Measurements from ENCODE around the gene CDH8. TPM values are rescaled to one million over a fixed set of nuclear protein-coding genes. Genes with fewer than 3 reads are reported as not detected.

The CDH8 gene, protein sequence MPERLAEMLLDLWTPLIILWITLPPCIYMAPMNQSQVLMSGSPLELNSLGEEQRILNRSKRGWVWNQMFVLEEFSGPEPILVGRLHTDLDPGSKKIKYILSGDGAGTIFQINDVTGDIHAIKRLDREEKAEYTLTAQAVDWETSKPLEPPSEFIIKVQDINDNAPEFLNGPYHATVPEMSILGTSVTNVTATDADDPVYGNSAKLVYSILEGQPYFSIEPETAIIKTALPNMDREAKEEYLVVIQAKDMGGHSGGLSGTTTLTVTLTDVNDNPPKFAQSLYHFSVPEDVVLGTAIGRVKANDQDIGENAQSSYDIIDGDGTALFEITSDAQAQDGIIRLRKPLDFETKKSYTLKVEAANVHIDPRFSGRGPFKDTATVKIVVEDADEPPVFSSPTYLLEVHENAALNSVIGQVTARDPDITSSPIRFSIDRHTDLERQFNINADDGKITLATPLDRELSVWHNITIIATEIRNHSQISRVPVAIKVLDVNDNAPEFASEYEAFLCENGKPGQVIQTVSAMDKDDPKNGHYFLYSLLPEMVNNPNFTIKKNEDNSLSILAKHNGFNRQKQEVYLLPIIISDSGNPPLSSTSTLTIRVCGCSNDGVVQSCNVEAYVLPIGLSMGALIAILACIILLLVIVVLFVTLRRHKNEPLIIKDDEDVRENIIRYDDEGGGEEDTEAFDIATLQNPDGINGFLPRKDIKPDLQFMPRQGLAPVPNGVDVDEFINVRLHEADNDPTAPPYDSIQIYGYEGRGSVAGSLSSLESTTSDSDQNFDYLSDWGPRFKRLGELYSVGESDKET
- not detected in 2 replicates for total RNA-seq

DNA sequence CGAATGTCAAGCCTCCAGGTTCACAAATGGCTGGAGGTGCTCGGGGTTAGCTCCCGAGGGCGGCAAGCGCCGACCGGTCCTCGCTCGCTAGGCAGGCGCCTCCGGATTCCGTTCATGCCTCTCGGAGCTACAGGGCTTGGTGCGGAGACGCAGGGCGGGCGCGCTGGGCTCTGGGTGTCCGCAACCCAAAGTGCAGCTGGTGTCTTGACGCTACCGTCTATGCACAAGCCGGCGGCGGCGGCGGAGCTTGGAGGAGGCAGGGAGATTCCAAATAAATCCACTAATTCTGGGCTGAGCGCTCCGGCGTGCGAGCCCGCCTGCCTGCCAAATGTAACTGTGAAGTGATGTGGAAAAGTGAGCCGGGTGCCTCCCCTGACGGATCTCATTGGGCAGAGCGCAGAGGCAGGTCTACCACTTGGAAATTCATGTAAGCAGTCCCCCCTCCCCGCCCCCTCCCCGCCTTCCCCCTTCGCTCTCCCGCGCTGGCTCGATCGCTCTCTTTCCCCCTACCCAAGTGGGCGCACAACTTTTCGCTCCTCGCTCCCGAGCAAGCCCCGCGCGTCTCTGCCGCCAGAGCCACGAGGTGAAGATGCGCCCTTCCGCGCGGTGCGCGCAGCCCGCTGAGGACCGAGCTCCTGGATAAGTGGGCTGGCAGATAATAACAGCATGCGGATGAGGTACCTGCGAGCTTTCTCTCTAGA lies at the start of gene CDH8:
CDH8 (minus strand) TSS at position 338 of the 701 bp plus-strand sequence. CDS start 15,035 bp downstream, outside the sequence.
- no peak for DNase-seq (ENCODE audit: low spot score)
- H3K4me1 Mint-ChIP-seq (ENCODE audit: low read depth): no peaks in the 10 kb centered on the region
- no peak within 1 kb of the TSS for H3K27ac Mint-ChIP-seq
- intact Hi-C loops (cut with micrococcal nuclease): no loop called here
- no peak within 1 kb of the TSS for H3K4me3 Mint-ChIP-seq (ENCODE audit: low read depth)
- no peaks in the 10 kb centered on the region for H3K36me3 Mint-ChIP-seq (ENCODE audit: low read depth)
- H3K27me3 Mint-ChIP-seq (ENCODE audit: low read depth): peaks cover 3% of the 10 kb centered on the region
- H3K9me3 Mint-ChIP-seq: peaks cover 10% of the 10 kb centered on the region

DNA sequence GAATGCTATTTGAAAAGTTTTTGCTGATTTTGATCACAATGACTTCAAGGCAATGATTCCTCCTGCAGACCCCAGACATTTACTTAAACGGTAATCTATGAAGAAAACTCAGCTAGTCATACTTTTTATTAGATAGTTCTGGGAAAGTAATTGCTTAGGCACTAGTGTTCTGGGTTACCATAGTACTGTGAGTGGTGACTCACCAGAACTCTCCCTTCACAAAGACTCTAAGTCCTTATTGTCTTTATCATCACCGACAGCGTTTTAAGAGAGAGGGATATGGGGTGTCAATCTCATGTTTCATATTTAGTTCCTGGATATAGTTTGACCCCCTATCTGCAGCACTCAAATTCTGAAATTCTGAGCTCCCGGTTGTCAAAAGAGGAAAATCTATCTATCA lies 43.0 kb upstream of the CDH8 start:
- Mint-ChIP-seq H3K9me3 (peaks cover 27% of the 10 kb centered on the region), H3K36me3 (ENCODE audit: low read depth) (no peaks in the 10 kb centered on the region), H3K4me3 (ENCODE audit: low read depth) (no peak overlapping the region), H3K27me3 (ENCODE audit: low read depth) (no peaks in the 10 kb centered on the region), H3K27ac (no peak overlapping the region), H3K4me1 (ENCODE audit: low read depth) (no peaks in the 10 kb centered on the region)
- intact Hi-C loops (cut with micrococcal nuclease): no loop called here
- no peak for DNase-seq (ENCODE audit: low spot score)

DNA sequence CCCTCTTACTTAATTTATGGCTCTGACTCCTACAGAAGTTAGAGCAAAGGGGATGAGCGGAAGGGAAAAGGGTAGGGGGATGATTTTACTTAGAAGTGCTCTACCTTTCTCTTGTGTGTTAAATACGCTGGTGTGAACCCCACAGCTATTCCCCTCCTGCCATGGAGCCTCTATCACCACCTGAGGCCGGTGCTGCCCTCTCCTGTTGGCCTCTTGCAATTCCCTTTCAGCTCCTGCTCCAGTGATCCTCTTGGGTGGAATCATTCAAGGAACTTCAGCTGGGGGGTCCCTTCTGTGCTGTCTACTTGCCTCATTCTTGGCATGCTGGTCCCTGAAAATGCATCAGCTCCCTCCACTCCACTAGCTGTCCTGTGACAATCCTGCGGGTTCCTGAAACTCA lies 41.8 kb upstream of the CDH8 start:
- Mint-ChIP-seq H3K27ac (no peak overlapping the region), H3K36me3 (ENCODE audit: low read depth) (no peaks in the 10 kb centered on the region), H3K4me3 (ENCODE audit: low read depth) (no peak overlapping the region), H3K27me3 (ENCODE audit: low read depth) (no peaks in the 10 kb centered on the region), H3K9me3 (peaks cover 28% of the 10 kb centered on the region), H3K4me1 (ENCODE audit: low read depth) (no peaks in the 10 kb centered on the region)
- no peak for DNase-seq (ENCODE audit: low spot score)
- intact Hi-C loops (cut with micrococcal nuclease): no loop called here

DNA sequence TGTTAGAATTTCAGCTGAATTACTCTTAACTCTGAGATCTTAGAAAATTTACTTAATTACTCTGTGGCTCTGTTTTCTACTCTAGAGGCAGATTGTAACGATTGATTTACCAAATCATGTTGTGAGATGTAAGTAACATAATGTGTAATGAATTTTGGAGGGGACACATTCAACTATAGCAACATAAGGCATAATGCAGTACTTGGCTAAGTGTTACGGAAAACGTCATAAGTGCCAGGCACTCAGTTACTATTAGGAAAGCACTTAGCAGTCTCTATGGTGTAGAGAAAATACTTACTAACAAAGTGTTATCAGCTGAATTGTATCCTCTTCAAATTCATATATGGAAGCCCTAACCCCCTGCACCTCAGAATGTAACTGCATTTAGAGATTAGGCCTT lies 40.6 kb upstream of the CDH8 start:
- H3K27ac Mint-ChIP-seq: no peak overlapping the region

DNA sequence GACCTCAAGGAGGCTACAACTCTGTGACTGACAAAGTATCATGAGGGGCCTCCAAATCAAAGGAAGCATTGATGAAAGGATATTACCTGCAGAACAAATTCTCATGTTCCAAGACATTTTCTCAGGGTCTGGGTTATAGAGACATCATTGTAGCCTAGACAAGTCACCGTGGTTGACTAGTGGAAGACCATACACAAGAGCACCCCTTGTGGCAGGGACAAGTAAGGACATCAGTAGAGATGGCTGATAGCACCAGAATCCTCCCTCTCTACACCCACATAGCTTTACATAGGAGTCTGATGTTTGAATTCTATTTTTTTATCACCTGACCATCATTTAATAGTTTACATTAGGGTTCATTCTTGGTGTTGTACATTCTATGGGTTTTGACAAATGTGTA lies 32.5 kb upstream of the CDH8 start:
- no peak for DNase-seq (ENCODE audit: low spot score)
- H3K9me3 Mint-ChIP-seq: peaks cover 37% of the 10 kb centered on the region
- no peaks in the 10 kb centered on the region for H3K36me3 Mint-ChIP-seq (ENCODE audit: low read depth)
- intact Hi-C loops (cut with micrococcal nuclease): no loop called here
- no peaks in the 10 kb centered on the region for H3K4me1 Mint-ChIP-seq (ENCODE audit: low read depth)
- no peaks in the 10 kb centered on the region for H3K27me3 Mint-ChIP-seq (ENCODE audit: low read depth)
- H3K4me3 Mint-ChIP-seq (ENCODE audit: low read depth): no peak overlapping the region
- H3K27ac Mint-ChIP-seq: no peak overlapping the region

More for the DNA sequence above, 40.6 kb upstream of the CDH8 start:
- H3K36me3 Mint-ChIP-seq (ENCODE audit: low read depth): no peaks in the 10 kb centered on the region
- peaks cover 27% of the 10 kb centered on the region for H3K9me3 Mint-ChIP-seq
- DNase-seq (ENCODE audit: low spot score): no peak
- H3K27me3 Mint-ChIP-seq (ENCODE audit: low read depth): no peaks in the 10 kb centered on the region
- H3K4me1 Mint-ChIP-seq (ENCODE audit: low read depth): no peaks in the 10 kb centered on the region
- intact Hi-C loops (cut with micrococcal nuclease): no loop called here
- H3K4me3 Mint-ChIP-seq (ENCODE audit: low read depth): no peak overlapping the region

DNA sequence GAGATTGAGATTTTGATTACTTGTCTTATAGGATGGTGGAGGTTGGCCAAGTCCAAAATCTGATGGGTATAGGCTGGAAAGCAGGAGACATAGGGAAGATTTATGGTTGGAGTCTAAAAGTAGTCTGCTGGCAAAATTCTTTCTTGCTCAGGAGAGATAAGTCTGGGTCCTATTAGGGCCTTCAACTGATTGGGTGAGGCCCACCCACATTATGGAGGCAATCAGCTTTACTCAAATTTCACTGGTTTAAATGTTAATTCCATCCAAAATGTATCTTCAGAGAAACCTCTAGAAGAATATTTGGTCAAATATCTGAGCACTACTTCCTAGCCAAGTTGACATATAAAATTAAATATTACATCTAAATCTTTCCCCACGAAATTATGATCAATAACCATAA lies 31.7 kb upstream of the CDH8 start:
- peaks cover 44% of the 10 kb centered on the region for H3K9me3 Mint-ChIP-seq
- no peaks in the 10 kb centered on the region for H3K27me3 Mint-ChIP-seq (ENCODE audit: low read depth)
- intact Hi-C loops (cut with micrococcal nuclease): no loop called here
- no peaks in the 10 kb centered on the region for H3K36me3 Mint-ChIP-seq (ENCODE audit: low read depth)
- no peak overlapping the region for H3K27ac Mint-ChIP-seq
- no peaks in the 10 kb centered on the region for H3K4me1 Mint-ChIP-seq (ENCODE audit: low read depth)
- no peak for DNase-seq (ENCODE audit: low spot score)
- H3K4me3 Mint-ChIP-seq (ENCODE audit: low read depth): no peak overlapping the region

DNA sequence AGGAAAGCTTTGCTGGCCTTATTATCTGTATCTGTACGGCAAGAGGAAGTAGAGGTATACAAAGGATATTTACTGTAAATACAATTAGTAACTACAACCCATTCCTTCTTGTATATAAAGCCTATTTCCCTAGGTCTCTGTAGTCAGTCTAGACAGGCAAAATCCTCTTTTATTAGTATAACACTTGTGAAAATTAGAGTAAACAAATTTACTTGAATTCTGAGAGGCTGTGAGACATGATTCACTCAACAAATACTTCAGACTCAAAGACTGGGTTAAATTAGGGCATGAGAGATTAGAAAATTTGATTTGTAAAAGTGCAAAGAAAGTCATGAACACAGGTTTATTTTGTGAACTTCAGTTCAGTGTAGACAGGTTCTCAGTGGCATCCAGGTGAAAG lies 30.9 kb upstream of the CDH8 start:
- no peaks in the 10 kb centered on the region for H3K36me3 Mint-ChIP-seq (ENCODE audit: low read depth)
- intact Hi-C loops (cut with micrococcal nuclease): no loop called here
- no peak for DNase-seq (ENCODE audit: low spot score)

DNA sequence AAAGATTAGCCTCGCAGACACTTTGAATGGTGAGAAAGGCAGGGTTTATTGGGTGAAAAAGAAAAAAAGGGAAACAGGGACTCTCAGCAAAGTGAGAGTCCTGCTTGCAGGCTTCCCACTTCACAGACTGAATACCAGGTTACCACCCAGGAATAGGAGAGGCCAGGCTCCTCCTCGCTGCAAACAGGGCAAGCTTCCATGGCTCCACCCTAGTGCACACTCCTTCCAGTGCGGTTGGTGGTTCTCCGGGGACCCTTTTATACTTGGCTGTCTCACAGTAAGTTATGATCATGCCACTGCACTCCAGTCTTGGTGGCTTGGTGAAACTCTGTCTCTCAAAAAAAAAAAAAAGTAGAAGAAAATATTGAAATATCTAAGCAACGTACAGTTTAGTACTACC lies 30.5 kb upstream of the CDH8 start:
- Mint-ChIP-seq H3K27me3 (ENCODE audit: low read depth) (no peaks in the 10 kb centered on the region), H3K4me1 (ENCODE audit: low read depth) (no peaks in the 10 kb centered on the region), H3K9me3 (peaks cover 39% of the 10 kb centered on the region), H3K27ac (no peak overlapping the region), H3K4me3 (ENCODE audit: low read depth) (no peak overlapping the region), H3K36me3 (ENCODE audit: low read depth) (no peaks in the 10 kb centered on the region)
- intact Hi-C loops (cut with micrococcal nuclease): no loop called here
- DNase-seq (ENCODE audit: low spot score): no peak

More for the DNA sequence above, 30.9 kb upstream of the CDH8 start:
- Mint-ChIP-seq H3K4me1 (ENCODE audit: low read depth) (no peaks in the 10 kb centered on the region), H3K9me3 (peaks cover 39% of the 10 kb centered on the region), H3K27ac (no peak overlapping the region), H3K27me3 (ENCODE audit: low read depth) (no peaks in the 10 kb centered on the region), H3K4me3 (ENCODE audit: low read depth) (no peak overlapping the region)

DNA sequence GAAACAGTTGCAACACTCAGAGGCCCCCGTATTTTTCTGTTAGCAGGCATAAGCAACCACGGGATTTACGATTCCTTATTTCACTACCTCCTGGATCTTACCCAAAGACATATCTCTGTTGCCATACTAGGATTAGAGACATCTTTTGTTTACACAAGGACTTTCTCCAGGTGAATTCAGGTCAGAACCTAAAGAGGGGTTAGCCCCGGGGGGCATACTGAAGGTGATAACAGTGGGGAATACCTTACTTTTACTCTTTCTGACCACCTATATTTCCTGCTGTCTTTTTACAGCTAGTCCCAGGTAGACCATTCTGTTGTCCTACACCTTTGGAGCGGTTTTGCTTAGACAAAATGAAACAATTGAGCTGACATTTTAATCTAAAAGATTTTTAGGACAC lies 27.9 kb upstream of the CDH8 start:
- H3K4me1 Mint-ChIP-seq (ENCODE audit: low read depth): no peaks in the 10 kb centered on the region
- no peaks in the 10 kb centered on the region for H3K27me3 Mint-ChIP-seq (ENCODE audit: low read depth)
- intact Hi-C loops (cut with micrococcal nuclease): no loop called here
- no peak overlapping the region for H3K4me3 Mint-ChIP-seq (ENCODE audit: low read depth)
- H3K36me3 Mint-ChIP-seq (ENCODE audit: low read depth): no peaks in the 10 kb centered on the region
- no peak overlapping the region for H3K27ac Mint-ChIP-seq
- no peak for DNase-seq (ENCODE audit: low spot score)
- peaks cover 35% of the 10 kb centered on the region for H3K9me3 Mint-ChIP-seq

DNA sequence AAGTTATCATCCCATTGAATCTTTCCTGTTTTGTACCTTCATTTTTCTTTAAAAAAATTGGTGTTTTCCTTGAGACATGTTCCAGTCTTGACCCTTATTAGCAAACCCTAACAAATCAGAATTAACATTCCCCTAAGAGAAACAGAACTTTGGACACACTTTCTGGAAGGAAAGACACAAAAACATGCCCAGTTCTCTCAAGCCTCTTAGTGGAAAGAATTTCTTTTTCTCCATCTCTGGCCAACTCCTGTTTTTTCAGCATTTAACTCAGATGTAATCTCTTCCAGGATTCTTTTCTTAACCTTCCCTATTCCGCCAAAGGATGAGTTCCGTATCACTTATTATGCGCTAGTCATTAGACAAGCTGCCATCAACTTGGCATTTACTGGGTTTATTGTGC lies 23.9 kb upstream of the CDH8 start:
- DNase-seq (ENCODE audit: low spot score): no peak
- Mint-ChIP-seq H3K9me3 (peaks cover 43% of the 10 kb centered on the region), H3K4me3 (ENCODE audit: low read depth) (no peak overlapping the region), H3K27me3 (ENCODE audit: low read depth) (no peaks in the 10 kb centered on the region), H3K36me3 (ENCODE audit: low read depth) (no peaks in the 10 kb centered on the region), H3K27ac (no peak overlapping the region), H3K4me1 (ENCODE audit: low read depth) (no peaks in the 10 kb centered on the region)
- intact Hi-C loops (cut with micrococcal nuclease): no loop called here

DNA sequence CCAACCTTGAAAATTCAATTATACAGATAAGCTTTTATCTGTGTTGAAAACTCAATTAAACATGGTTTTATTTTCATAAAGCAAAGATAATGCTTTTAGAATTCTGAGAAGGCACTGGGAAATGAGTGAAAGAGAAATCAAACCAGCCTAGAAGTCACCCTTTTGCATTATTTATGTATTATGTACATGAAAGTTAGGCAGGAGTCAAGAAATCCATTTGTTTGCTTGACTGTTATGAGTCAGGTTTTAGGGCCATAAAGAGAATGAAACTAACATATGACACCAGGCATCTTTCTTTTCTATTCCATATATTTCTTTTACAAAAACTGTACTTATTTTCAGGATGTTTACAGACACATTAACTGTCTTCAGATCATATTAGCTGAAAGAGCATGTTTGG lies 23.3 kb upstream of the CDH8 start:
- Mint-ChIP-seq H3K27me3 (ENCODE audit: low read depth) (no peaks in the 10 kb centered on the region), H3K4me1 (ENCODE audit: low read depth) (no peaks in the 10 kb centered on the region), H3K9me3 (peaks cover 43% of the 10 kb centered on the region), H3K27ac (no peak overlapping the region), H3K4me3 (ENCODE audit: low read depth) (no peak overlapping the region), H3K36me3 (ENCODE audit: low read depth) (no peaks in the 10 kb centered on the region)
- intact Hi-C loops (cut with micrococcal nuclease): no loop called here
- DNase-seq (ENCODE audit: low spot score): no peak

DNA sequence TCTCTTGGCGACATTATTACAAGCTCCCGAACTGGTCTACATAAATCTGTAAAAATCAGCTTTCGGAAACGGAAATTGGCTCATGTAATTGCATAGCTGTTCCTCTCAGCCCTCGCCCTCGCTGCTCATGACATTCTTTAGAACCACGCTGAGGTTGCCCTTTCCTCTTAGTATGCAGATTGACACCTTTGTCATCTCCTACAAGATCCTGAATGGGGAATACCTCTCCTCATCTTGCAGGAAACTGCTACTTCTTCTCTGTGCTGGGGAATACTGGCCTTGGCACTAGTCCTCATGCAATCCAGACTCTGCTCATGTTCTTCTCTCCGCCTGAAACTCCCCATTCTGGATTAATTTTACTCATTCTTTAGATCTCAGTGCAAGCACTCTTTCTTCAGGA lies 22.2 kb upstream of the CDH8 start:
- H3K36me3 Mint-ChIP-seq (ENCODE audit: low read depth): no peaks in the 10 kb centered on the region
- H3K27ac Mint-ChIP-seq: no peak overlapping the region
- H3K4me3 Mint-ChIP-seq (ENCODE audit: low read depth): no peak overlapping the region
- no peaks in the 10 kb centered on the region for H3K27me3 Mint-ChIP-seq (ENCODE audit: low read depth)
- no peak for DNase-seq (ENCODE audit: low spot score)
- intact Hi-C loops (cut with micrococcal nuclease): no loop called here
- no peaks in the 10 kb centered on the region for H3K4me1 Mint-ChIP-seq (ENCODE audit: low read depth)
- H3K9me3 Mint-ChIP-seq: peaks cover 44% of the 10 kb centered on the region

DNA sequence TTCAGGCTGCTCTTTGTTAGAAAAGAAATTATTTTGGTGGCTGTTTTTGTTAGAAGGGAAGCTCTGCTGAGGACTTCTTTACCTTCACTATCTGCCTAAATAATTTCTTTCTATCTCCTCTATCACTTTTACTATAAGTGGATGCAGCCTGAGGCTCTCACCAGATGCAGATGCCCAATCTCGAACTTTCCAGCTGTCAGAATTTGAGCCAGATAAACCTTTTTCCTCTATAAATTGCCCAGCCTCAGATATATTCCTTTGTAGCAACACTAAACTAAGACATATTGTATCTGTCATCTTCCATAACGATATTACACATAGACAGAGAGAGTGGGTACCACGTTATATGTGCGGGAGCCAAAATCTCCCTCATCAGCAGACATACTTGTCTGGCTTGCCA lies 15.7 kb upstream of the CDH8 start:
- no peak for DNase-seq (ENCODE audit: low spot score)
- Mint-ChIP-seq H3K9me3 (peaks cover 42% of the 10 kb centered on the region), H3K27me3 (ENCODE audit: low read depth) (no peaks in the 10 kb centered on the region), H3K27ac (no peak overlapping the region), H3K36me3 (ENCODE audit: low read depth) (no peaks in the 10 kb centered on the region), H3K4me3 (ENCODE audit: low read depth) (no peak overlapping the region), H3K4me1 (ENCODE audit: low read depth) (no peaks in the 10 kb centered on the region)
- intact Hi-C loops (cut with micrococcal nuclease): no loop called here
